NCI-H1048 (cell line): Measurements from ENCODE around the gene ATF4.

ENCODE experiments used
- DNase-seq: peaks from one replicate; lab custom pipeline; 2025; lab: John Stamatoyannopoulos, UW

ATF4 gene

DNA sequence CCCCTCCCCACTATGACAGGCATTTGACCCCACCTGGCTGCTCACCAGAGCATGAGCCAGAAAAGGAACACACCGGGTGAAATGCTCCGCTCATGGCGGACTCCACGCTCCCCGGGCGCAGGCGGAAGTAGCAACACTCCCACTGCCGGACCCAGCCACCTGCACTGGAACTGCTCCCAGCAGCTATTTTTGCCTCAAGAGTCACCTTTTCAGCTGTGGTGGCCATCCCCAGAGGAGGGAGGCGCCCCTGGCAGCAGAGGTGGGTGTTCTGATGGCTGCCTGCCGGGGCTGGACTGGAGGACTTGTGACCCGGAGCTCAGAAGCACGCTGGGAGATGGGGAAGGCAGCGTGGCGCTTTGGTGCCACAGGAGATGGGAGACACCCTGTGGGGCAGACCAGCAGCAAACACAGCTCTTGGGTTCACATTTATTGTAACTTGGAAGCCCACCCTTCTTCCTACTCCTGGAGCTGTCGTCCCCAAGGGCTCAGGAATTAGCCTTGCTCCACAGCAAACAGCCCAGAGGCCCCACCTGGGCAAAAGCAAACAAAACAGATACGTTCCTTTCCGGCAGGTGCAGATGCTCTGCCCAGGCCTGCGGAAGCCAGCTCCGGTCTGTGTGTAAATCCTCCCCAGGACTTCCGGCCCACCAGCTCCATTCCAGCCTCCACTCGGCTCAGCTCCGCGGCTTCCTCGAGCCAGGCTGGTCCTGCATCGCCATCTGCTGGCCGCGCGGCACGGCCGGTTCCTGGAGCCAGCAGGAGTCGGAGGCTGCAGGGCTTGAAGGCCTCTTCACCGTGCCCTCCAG lies 8.5 kb downstream of the ATF4 start:
- DNase-seq: peak; percentile 80

DNA sequence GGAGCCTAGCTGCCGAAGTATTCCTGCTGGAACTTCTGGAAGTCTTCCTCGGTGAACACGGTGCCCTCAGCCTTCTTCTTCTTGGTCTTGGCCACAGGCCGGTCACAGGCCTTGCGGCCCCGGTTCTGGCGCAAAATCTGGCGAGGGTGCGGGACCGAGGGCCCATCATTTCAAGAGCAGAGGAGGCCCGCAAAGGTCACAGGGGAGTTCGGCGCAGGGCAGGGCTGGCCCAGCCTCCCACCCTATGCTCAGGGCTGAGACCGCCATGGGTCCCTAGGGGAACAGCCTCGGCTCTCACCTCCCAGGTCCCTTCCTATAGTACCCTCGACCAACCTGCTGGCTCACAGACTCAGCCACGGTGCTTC lies 9.1 kb downstream of the ATF4 start:
- DNase-seq: no peak

DNA sequence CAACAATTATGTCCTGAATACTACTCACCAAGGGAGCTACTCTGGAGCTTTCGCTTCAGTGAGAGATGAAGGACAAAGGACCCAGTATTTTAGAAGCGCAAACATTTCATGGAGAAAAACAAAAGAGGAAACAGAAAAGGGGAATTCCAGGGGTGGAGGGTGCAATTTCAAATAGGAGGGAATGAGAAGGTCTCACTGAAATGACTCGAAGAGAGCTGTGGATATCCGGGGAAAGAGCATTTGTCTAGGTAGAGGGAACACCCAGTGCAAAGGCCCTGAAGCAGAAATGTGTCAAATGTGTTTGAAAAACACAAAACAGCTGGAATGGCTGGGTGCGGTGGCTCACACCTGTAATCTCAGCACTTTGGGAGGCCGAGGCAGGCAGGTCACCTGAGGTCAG lies 9.8 kb downstream of the ATF4 start:
- no peak for DNase-seq

DNA sequence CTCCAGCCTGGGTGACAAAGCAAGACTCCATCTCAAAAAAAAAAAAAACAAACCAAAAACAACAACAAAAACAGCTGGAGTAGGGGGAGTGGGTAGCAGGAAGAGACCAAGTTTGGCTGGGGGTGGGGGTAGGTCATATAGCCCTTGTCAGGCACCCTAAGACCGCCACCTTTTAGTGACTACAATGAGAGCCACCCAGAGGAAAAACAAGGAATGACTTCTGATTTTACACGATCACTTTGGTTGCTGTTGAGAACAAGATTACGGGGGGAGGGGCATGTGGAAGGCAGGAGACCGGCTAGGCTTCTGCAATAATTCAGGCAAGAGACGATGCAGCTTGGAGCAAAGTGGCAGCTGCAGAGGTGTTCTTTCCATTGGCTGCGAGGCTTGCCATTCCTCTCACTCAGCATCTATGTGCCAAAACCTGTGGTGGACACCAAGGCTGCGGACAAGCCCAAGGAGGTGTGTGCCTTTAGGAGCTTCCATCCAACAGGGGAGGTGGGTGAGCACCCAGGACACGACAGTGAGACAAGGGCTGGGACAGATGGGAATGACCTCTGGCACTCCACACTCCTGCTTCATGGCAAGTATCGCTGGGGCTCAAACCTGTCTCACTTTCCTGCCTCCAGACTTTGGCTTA lies 10.4 kb downstream of the ATF4 start:
- no peak for DNase-seq

DNA sequence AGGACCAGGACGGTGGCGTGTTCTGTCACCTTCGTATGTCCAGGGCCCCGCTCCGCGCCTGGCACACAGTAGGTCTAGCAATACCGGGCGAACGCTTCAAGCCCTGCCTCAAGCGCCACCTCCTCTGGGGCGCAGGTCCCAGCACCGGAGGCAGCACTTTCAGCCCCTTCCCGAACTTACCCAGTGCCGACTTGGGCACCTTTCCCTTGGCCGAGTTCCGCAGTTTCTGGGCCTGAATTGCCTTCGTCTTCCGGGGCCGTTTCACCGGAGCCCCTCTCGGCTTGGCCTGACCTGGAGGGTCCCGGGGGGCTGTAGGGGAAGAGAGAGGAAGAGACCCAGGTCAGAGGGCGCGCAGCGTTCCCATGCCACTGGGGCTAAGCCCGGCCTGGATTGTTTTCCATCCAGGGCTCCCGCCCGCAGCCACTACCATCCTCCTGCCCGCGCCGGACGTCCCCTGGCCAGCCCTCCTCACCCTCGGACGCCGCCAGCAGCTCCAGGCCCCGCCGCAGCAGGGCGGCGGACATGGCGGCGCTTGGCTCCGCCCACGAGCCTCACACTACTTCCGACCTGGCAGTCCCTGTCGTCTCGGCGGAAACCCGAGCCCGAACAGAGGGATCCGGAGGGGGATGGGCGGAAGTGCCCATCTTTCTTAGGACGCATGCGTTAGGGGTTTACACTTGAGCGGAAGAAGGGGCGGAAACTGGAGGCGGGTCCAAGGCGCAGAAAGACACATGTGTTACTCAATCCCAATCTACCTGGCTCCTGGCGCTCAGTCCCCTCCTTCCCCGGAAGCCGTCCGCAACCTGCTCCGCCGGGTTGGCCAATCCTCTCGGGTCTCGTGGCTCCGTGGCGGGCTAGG lies 12.1 kb downstream of the ATF4 start, which contains the start of gene RPS19BP1:
RPS19BP1 (minus strand) TSS at position 534 of the 859 bp plus-strand sequence; CDS start at position 524, 10 bp downstream.
- peak; percentile 99 for DNase-seq

DNA sequence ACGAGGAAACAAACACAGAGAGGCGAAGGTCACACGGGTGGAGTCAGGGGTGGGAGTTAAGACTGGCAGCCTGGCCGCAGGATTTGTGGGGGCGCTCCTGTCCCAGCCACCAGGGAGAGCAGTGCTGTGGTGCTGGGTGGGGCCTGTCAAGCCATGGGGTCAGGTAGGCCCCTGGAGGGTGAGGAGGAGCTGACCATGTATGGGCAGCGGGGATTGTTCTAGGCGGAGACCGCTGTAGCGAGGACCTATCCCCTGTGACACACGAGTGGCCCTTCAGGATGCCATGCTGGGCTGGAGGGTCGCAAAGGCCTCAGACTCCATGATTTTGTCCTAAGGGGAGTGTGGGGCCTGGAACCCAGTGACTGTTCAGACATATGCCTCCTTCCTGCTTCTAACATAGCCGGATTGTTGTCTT lies 13.7 kb downstream of the ATF4 start:
- DNase-seq: no peak

DNA sequence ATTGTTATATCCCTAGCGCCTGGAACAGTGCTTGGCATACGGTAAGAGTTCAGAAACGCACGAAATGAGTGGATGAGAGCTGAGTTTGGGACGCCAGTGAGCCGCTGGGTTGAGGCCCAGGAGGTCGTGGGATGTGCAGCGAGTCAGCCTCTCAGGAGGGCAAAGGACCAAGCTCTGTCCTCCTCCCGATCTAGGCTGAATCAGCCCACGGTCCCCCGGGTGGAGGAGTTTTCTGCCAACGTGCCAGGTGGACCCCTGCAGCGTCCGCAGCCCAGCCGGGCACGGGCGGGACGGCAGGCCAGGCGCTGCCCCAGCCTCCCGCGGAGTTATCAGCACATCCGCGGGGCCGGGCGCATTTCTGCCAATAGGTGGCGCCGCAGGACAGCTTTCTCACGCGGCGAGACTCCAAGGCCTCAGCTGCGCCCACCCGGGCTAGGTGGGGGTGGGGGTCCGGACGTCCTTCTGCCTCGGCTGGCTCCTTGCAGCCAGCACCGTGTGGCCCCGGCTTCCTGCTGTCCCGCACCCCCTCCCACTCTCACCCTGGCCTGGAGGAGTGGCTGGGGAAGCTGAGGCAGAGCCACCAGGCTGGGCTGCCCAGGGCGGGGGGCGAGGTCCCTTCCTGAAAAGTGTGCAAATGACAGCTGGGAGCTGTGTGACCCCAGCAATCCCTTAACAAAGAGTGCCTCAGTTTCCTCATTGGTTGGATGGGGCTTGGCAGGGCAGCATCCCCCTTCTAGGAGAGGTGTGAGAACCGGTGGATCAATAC lies 14.4 kb downstream of the ATF4 start:
- peak; percentile 52 for DNase-seq

DNA sequence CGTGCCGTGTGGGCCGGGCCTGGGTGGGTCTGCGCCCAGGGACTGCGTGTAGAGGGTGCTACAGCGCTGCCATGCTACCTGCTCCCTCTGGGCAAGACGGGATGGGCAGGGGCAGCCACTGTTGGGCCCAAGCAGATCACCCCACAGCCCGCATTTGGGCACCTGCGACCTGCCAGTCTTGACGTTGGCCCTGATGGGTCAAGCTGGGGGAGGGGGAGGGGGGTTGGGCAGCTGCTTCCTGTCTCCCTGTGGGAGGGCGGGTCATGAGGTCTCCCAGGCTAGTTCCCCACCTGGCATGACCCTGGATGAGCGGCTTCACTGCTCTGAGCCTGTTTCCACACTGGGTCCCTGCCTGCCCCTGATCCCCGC lies 15.0 kb downstream of the ATF4 start:
- DNase-seq: no peak

DNA sequence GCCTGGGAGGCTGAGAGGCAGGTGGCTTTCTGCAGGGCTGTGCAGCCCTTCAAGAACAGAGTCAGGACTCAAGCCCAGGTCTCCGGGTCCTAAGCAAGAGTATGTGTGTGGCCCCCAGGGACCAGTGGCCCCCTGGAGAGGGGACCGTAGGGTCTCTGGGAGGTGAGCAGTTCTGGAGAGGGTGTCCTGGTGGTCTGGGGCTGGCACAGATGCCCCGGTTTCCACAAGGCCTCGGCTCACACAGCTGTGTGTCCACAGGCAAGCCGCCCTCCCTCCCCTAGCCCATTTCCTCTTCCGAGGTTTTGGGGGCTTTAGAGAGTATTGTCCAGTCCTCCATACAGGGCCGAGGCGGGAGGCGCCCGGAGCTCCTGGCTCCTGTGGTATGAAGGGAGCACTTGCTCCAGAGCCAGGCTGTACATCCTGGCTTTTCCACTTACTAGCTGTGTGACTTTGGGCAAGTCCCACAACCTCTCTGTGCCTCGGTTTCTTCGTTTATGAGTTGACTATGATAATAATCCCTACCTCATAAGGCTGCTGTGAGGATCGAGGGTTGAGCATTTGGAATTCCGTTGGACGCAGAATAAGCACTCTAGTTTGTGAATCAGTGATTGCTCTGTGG lies 15.6 kb downstream of the ATF4 start:
- no peak for DNase-seq

DNA sequence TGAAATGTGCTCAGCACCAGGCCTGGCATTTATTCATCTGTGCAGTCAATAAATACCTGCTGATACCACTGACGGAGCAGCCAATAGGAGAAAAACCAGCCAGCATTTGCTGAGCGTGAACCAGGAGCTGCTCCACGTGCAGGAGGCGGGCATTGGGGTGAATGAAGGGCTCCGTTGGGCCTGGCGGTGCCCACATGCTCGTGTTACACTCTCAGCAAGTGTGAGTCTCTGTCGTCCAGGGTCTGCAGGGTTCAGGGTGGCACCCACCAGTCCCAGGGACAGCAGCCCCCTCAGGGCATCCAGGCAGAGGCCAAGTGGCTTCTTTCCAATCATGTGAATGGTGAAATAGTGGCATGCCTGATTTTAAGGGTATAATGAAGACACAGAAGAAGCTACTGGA lies 16.3 kb downstream of the ATF4 start:
- no peak for DNase-seq

DNA sequence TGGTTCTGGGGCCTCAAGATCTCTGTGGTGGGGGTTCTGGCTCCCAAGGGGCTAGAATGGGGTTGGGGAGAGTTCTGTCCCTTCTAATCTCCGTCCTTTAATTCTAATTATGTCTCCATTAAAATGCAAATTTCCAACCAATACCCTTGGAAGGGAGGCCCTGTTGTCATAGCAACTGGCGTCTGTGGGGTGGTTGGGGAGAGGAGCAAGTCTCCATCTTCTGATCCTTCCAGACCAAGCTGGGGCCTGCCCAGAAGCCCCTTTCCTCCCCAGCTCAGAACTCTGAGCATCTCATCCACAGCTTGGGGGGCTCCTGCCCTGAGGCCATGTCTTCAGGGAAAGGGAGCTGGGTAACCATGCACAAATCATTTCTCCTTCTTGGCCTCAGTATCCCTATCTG lies 17.6 kb downstream of the ATF4 start:
- DNase-seq: no peak

DNA sequence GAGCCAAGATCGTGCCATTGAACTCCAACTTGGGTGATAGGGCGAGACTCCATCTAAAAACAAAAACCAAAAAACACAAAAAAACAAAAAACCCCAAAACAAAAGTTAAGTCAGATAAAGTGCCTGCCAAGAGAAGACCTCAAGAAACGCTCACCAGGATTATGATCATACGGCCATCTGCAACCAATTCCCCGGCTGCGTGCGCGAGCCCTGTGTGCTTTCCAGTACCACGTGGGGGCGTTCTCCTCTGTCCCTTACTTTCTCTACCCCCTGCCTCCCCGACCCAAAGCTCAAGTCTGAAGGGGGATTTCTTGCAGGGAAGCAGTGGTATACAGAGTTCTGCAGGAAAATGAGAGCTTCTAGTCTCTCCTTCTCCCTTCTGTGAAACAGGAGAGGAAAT lies 22.7 kb downstream of the ATF4 start:
- no peak for DNase-seq

DNA sequence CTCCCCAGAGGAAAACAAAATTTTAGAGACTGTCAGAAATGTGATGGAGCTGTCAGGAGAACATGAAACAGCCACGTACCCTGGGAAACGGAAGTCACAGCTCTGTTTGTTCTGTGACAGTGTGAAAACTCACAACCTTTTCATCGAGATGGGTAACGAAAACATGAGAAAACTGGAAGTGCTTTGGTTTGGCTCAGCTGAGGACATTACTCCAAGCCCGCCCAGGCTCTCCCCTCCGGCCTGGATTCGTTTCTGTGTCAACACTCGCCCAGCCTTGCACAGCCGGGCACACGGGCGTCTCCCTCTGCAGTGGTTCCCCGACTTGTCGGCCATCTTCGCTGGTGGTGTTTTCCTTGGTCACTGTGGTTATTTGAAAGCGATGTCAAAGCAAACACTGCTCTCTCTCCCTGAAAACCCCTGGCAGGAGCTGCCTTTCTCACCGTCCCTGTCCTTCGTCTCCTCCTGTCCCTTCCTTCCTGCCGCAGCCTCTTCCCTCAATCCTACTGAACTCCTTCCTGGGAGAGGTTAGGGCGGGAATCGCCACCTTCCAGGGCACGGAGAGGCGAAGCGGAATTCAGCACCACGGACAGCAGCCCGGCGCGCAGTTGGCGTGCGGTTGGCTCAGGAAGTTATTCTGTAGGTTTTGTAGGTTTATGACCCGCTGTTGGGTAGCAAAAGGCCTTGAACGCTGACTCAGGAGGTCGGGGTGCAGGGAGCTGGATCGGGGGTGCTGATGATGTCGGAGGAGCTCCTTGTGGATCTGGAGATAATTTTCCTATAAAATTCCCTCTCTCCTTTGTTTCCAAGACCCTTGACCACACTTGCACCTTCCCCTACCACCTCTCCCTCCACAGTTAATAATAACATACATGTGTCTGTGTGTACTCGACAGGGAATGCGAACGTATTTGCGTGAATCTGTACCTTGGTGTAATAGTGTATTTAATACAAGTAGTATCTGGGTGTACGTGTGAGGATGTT lies 25.3 kb downstream of the ATF4 start:
- DNase-seq: peak; percentile 12

DNA sequence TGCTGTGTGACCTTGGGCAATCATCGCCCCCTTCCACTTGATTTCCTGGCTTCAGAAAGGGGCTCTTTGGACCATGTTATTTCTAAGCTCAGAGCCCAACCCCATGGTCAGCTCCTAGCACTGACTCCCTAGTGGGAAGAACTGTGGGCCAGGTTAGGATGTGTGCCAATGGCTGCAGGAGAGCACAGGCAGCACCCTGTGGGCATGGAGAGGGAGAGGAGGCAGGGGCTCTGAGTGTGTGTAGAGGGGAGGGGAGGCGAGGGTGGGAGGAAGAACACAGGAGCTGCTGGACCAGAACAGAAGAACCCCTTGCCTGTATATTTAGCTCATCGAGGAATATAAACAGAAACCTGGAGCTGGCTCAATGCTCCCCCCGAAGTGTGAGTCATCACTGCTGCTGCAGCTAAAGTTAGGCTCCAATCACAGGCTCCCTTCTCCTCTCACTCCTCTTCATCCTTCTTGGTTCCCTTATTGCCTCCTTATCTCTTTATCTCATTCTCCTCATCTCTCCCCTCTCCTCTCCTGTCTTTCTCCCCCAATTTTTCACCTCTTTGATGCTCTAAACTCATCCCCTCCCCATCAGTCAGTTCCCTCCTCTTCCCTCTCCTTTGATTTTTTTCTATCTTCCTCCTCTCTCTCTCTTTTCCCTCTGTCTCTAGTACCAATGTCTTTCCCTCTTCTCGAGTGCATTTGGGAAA lies 26.7 kb downstream of the ATF4 start:
- DNase-seq: no peak

DNA sequence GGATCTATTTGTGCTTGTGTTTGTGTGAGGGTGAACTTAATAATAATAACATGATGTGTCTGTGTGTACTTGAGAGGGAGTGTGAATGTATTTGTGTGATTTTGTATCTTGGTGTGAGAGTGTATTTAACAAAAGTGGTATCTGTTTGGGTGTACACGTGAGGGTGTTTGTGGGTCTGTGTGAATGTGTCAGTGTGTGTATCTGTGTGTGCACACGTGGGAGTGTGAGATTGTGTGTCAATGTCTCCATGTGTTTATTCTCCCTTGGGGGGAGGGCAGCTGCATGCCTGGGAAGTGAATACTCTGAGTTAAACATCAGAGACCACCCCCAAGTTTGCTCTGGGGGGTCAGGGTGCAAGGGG lies 27.2 kb downstream of the ATF4 start:
- DNase-seq: no peak

DNA sequence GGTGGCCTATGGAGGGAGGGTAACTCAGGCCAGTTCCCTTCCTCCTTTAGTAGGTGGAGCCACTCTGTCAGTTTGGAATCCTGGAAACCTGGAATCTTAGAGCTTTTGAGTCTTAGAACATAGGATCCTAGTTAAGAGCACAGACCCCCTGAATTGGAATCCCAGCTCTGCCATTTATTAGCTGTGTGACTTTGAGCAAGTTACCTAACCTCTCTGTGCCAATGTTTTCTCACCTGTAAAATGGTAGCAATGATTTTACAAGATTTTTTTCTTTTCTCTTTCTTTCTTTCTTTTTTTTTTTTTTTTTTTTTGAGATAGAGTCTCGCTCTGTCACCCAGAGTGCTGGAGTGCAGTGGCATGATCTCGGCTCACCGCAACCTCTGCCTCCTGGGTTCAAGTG lies 33.1 kb downstream of the ATF4 start:
- no peak for DNase-seq

DNA sequence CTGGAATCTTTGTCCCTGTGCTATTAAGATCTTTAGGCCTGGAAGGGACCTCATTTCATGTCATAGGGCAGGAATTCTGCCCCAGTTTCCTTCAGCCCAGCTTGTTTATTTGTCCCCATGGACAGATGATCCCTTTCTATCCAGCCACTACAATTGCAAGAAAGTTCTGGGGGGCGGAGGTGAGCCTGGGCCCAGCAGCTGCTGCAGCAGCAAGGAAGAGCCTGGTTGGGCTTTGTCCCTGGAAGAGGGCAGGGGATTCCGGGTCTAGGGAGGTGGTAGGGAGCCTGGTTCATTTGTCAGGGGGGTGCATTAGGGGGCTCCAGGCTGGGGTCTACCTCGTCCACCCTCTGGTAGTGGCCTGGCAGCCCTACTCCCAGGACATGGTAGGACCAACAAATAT lies 33.8 kb downstream of the ATF4 start:
- no peak for DNase-seq

DNA sequence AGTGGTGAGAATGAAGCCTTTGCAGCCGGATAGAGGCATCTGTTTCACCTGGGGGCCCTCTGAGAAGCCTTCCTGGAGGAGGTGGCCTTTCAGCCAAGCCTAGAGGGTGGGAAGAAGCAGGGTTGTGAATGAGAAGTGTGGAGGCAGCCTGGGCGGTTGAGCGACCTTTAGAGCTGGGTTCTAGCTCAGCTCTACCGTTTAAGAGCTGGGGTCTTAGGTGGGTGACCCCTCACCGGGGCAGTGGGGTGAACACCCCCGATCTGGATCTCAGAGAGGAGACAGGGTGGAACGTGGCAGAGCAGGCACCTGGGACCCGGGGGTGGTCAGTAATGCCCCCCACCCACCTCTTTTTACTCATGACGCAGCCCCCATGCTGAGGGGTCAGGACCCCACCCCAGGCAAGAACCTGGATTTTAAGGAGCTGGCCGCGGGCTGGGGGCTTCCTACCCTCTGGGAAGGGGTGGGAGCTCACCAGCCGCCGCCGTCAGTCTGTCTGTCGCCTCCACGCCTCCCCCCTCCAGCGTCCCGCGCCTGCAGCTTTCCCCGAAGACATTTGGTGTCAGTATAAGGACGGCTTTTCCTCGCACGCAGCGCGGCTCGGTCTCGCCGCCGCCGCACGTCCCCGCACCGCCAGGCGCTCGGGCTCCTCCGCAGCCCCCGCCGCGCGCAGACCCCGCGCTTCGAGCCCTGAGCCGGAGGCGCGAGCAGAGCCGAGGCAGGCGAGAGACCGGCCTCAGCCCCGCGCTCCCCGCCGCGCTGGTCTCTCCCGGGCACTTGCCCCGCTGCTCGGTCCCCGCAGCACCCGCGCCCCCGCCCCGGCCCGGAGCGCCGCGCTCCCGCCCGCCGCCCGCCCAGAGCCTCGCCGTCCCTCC lies 36.8 kb downstream of the ATF4 start:
- DNase-seq: no peak

DNA sequence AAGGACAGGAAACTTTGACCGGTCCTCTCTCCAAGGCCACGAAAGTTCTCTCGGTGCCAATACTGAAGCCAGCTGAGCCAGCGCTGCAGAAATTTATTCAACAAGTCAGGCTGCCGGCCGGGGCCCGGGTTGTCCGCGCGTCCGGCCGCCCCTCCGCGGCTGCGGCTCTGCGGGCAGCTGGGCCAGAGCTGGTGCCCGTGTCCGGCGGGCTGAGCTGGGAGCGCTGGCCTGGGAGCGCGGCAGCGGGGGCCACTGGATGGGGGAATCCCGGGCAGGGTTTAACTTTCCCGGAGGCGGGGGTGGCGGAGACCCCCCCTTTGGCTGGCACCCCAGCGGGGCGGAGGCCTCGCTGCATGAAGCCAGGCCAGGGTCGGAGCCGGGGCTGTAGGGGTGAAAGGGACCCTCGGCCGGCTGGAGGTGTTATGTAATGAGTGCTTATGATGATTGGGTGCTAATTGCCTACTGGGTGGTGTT lies 37.9 kb downstream of the ATF4 start:
- DNase-seq: no peak
